GM12891 (cell line): ENCODE results near the gene MYMK.

Experiments used
- DNase-seq: peaks from one replicate; pipeline ENCODE4 v3.0.0; 2011; ENCODE audit warnings: low spot score; ENCODE audit not compliant: insufficient read length
- FAIRE-seq: peaks from 2 replicates; lab custom pipeline; 2011; peaks lifted over from hg19 to GRCh38; lab: Jason Lieb, UNC
- PAX5 ChIP-seq: IDR thresholded peaks from 2 replicates; pipeline ENCODE4 v1.6.1; 2011; ENCODE audit warnings: low read length, moderate library complexity, mild to moderate bottlenecking; ENCODE audit not compliant: insufficient read depth, severe bottlenecking
- POLR2A ChIP-seq: IDR thresholded peaks from 2 replicates; pipeline ENCODE4 v1.6.1; 2011; ENCODE audit warnings: low read depth, low read length, control low read depth
- POLR2AphosphoS5 ChIP-seq: IDR thresholded peaks from 2 replicates; pipeline ENCODE4 v1.6.1; 2011; ENCODE audit warnings: low read depth, low read length, control low read depth
- POU2F2 ChIP-seq: IDR thresholded peaks from 2 replicates; pipeline ENCODE4 v1.6.1; 2011; ENCODE audit warnings: low read depth, mild to moderate bottlenecking, control low read depth, low read length, moderate library complexity
- SPI1 ChIP-seq: IDR thresholded peaks from 2 replicates; pipeline ENCODE4 v1.6.1; 2011; ENCODE audit warnings: low read depth, low read length, control low read depth
- TAF1 ChIP-seq: IDR thresholded peaks from 2 replicates; pipeline ENCODE4 v1.6.1; 2011; ENCODE audit warnings: low read depth, low read length, control low read depth

Gene MYMK

GRCh38 chr9:133558191-133559126 is 33.7 kb upstream of the MYMK start:
- peak; percentile 83 for FAIRE-seq
- TF ChIP-seq POU2F2, result no peak
- no peak for TF ChIP-seq PAX5
- no peak for TF ChIP-seq POLR2A
- peak; percentile 37 for TF ChIP-seq SPI1
- DNase-seq, result peak; percentile 75

- no peak for DNase-seq
- FAIRE-seq, result no peak
- TF ChIP-seq SPI1 (no peak), TAF1 (no peak), PAX5 (no peak), POLR2AphosphoS5 (no peak), POU2F2 (no peak), POLR2A (no peak)
Measured at GRCh38 chr9:133557581-133557980, 32.8 kb upstream of the MYMK start.

GRCh38 chr9:133556354-133556753 is 31.6 kb upstream of the MYMK start:
- TF ChIP-seq POLR2A (no peak), POLR2AphosphoS5 (no peak), SPI1 (no peak), PAX5 (no peak), POU2F2 (no peak), TAF1 (no peak)
- DNase-seq, result no peak
- FAIRE-seq, result no peak

- TF ChIP-seq POU2F2 (no peak), SPI1 (peak; percentile 58), POLR2A (no peak), POLR2AphosphoS5 (no peak)
- no peak for FAIRE-seq
Measured at GRCh38 chr9:133554729-133555128, 30.0 kb upstream of the MYMK start.

GRCh38 chr9:133553973-133554713 is 29.4 kb upstream of the MYMK start:
- DNase-seq (no peak), FAIRE-seq (no peak)
- no peak for TF ChIP-seq PAX5
- no peak for TF ChIP-seq TAF1
- no peak for TF ChIP-seq POLR2A
- TF ChIP-seq SPI1, result no peak
- TF ChIP-seq POU2F2, result no peak
- TF ChIP-seq POLR2AphosphoS5, result no peak

More at GRCh38 chr9:133554729-133555128, 30.0 kb upstream of the MYMK start:
- no peak for DNase-seq

GRCh38 chr9:133553123-133553522 is 28.4 kb upstream of the MYMK start:
- no peak for DNase-seq
- TF ChIP-seq TAF1 (no peak), POU2F2 (no peak), SPI1 (no peak)
- no peak for FAIRE-seq

- DNase-seq (no peak), FAIRE-seq (no peak)
- TF ChIP-seq POLR2A, result no peak
- TF ChIP-seq POLR2AphosphoS5, result no peak
- TF ChIP-seq PAX5, result no peak
- TF ChIP-seq POU2F2, result no peak
- TF ChIP-seq TAF1, result no peak
- no peak for TF ChIP-seq SPI1
Measured at GRCh38 chr9:133552236-133552635, 27.5 kb upstream of the MYMK start.

- DNase-seq (no peak), FAIRE-seq (no peak)
- TF ChIP-seq SPI1, result no peak
- TF ChIP-seq POLR2A, result no peak
- TF ChIP-seq TAF1, result no peak
- no peak for TF ChIP-seq PAX5
- no peak for TF ChIP-seq POLR2AphosphoS5
- no peak for TF ChIP-seq POU2F2
Measured at GRCh38 chr9:133551446-133551845, 26.7 kb upstream of the MYMK start.

GRCh38 chr9:133547116-133547515 is 22.4 kb upstream of the MYMK start:
- no peak for TF ChIP-seq TAF1
- TF ChIP-seq POLR2AphosphoS5, result no peak
- TF ChIP-seq SPI1, result no peak
- no peak for TF ChIP-seq PAX5
- no peak for TF ChIP-seq POU2F2
- TF ChIP-seq POLR2A, result no peak
- DNase-seq (no peak), FAIRE-seq (no peak)
